Measurements from ENCODE around the gene MCOLN3.
"Not testable (repeated sequence)": the region's sequence is repeated elsewhere in the genome, so short reads cannot be mapped to it uniquely, and the experiment has no call there.

Gene MCOLN3

GRCh38 chr1:85047472-85048295, 616 bp downstream of the MCOLN3 start:
- DNase-seq: peak; percentile 65

- peak; percentile 45 for DNase-seq
These were observed 1.2 kb downstream of the MCOLN3 start for GRCh38 chr1:85047144-85047471.

DNA sequence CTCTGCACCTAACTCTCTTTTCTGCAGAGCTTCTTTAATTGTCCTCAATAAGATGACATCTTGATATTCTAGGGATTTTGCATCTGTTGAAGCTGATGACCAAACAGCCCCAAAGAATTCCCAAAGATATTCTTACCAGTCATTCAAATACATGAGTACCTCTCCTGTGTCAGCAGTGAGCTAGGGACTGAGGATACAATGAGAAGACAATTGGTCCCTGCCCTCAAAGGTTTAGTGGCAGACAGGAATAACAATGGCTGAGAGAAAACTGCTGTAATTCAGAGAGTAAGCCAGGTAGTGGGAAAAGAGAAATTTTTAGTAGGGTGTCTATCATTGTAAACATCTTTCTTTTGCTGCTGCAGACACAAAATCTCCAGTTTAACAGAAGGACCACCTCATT, 5.9 kb downstream of the MCOLN3 start:
- no peak for DNase-seq

GRCh38 chr1:85041793-85042192, 6.5 kb downstream of the MCOLN3 start:
- no peak for DNase-seq

DNA sequence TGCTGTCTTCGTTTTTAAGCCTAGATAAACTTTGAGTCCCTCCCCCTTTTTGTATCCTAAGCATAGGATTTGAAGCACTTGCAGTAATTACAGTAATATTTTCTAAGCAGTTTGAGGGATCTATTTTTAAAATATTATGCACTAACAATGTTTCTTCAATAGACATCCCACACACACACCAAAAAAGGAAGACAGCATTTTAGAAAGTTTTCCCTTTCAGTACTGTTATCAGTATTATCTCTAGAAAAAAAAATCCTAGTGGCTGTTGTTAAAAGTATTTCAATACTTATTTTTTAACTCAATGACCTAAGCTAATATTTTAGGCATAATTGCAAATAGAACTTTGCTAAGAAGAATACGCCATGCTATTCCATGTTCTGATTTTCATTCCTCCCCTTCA, 15.1 kb downstream of the MCOLN3 start:
- DNase-seq: no peak

DNA sequence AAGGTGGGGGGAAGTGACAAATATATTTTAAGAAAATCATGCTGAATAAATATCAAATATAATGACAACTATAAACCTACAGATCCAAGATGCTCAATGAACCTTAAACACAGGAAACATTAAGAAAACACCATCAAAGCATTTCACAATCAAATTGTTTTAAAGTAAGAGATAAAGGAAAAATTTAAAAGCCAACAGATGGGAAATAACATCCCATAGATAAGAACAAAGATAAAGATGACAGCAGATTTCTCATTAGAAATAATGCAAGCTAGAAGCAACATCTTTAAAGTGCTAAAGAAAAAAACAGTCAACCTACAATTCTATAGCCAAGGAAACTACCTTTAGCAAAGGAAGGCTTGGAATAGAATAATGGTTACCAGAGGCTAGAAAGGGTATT, 17.8 kb downstream of the MCOLN3 start:
- DNase-seq: no peak

GRCh38 chr1:85028151-85028550, 20.1 kb downstream of the MCOLN3 start:
- no peak for DNase-seq

DNA sequence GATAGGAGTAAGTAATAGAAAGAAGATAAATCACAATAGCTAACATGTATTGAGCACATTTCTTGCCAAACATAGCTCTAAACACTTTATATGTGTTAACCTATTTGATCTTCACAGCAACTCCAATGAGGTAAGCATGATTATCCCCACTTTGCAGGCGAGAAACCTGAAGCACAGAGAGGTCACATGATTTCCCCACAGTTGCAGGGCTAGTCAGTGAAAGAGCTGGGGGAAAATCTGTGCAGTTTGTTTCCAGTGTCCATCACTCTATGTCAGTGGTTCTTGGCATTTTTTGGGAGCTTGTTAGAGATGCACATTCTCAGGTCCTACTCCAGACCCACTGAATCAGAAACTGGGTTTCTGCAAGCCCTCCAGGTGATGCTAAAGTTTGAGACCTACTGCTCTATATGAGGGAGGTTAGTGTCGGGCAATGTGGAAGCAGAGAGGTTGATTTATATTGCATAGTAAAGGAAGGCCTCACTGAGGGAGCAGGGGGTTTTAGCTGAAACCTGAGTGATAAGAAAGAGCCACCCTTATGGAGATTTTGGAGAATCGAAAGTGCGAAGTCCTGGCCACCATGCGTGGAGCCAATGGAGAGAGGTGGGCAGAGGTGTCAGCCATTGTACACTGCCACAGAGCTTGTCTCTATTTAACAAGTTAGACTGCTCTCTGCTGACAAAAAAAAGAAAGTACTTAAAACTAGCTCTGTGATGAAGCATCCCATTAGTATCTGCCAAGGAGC, 20.9 kb downstream of the MCOLN3 start:
- DNase-seq: peak; percentile 29

- DNase-seq: no peak
These were observed 22.4 kb downstream of the MCOLN3 start for GRCh38 chr1:85025940-85026339.

DNA sequence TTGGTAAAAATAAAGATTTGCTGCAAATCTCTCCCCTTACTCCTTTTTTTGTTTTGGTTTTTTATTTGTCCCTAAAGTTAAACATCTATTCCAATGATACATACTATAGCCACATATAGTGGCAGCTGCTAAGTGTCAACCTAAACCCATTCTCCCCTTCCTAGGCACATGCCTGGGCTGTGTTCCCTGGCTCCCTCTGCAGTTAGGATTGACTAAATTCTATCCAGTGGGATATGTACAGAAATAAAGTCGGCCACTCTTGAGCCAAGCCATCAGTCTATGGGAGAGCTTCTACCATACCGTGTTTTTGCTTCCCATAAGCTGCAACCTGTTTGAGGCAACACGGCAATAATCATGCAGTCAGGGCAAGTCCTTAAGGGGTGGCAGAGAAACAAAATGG, 23.6 kb downstream of the MCOLN3 start:
- DNase-seq: no peak

DNA sequence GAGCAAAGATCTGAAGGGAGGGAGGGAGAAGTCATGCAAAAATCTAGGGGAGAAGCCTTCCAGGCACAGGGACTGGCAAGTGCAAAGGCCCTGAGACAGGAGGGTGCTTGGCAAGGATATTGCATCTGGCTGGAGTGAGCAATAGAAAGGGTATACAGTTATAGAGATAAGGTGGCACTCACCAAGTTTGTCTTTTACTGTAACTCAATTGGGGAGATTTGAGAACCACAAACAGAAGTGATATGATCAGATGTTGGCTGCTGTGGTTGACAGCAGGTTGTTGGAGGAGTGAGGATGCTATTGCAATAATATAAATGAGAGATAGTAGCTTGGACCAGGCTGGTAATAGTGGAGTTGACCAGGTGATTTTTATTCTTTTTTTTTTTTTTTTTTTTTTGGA, 25.6 kb downstream of the MCOLN3 start:
- DNase-seq: no peak

- no peak for DNase-seq
These were observed 28.3 kb downstream of the MCOLN3 start for GRCh38 chr1:85019994-85020393.

DNA sequence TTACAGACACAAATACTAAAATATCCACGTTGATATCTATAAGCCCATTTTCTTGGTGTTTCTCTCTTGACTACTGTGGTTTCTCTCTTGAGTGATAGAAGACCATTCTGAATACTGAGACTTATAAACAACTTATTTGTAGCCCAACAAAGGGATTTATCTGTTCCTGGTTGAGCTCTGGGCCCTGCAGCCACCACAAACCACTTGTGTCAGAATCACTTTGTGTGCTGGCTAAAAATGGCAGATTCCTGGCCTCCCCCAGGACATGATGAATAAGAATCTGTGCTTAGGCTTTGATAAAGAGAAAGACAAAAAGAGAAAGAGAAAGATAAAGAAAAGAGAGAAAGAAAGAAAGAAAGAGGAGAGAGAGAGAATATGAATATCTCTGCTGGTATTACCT, 32.5 kb downstream of the MCOLN3 start:
- no peak for DNase-seq

DNA sequence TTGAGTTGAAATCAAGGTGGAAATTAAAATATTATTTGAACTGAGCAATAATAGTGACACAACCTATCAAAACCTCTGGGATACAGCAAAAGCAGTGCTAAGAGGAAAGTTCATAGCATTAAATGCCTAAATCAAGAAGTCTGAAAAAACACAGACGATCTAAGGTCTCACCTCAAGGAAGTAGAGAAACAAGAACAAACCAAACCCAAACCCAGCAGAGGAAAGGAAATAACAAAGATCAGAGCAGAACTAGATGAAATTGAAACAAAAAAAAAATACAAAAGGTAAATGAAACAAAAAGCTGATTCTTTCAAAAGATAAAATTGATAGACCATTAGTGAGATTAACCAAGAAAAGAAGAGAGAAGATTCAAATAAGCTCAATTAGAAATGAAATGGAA, 42.7 kb downstream of the MCOLN3 start:
- DNase-seq: not testable (repeated sequence)

DNA sequence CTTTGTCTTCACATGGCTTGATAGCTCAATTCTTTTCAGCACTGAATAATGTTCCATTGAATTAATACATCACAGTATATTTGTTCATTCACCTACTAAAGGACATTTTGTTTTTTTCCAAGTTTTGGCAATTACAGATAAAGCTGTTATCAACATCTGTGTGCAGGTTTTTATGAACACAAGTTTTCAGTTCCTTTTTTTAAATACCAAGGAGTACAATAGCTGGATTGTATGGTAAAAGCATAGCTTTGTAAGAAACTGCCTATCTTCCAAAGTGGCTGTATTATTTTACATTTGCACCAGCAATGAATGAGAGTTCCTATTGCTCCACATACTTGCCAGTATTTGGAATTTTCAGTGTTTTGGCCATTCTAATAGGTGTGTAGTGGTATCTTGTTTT, 46.6 kb downstream of the MCOLN3 start:
- DNase-seq: no peak

DNA sequence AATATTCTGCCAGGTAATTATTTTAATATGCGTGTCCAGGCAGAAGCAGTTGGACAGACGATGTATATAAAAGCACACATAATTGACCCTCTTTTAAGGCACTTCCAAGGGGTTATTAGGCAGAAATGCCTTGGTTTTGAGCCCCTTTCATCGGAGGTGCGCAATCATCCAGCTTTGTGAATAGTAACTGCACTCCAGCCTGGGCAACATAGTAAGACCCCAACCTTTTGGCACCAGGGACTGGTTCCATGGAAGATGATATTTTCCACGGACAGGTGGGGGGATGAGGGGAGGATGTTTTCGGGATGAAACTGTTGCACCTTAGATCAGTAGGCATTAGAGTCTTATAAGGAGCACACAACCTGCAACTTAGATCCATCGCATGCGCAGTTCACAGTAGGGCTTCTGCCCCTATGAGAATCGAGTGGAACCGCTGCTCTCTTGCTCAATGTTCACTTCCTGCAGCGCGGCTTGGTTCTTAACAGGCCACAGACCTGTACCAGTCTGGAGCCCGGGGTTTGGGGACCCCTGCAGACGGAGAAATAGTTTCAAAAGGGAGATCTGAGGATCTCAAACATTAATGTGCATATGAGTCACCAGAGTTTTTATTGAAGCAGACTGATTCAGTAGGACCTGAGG, 49.5 kb downstream of the MCOLN3 start:
- no peak for DNase-seq

DNA sequence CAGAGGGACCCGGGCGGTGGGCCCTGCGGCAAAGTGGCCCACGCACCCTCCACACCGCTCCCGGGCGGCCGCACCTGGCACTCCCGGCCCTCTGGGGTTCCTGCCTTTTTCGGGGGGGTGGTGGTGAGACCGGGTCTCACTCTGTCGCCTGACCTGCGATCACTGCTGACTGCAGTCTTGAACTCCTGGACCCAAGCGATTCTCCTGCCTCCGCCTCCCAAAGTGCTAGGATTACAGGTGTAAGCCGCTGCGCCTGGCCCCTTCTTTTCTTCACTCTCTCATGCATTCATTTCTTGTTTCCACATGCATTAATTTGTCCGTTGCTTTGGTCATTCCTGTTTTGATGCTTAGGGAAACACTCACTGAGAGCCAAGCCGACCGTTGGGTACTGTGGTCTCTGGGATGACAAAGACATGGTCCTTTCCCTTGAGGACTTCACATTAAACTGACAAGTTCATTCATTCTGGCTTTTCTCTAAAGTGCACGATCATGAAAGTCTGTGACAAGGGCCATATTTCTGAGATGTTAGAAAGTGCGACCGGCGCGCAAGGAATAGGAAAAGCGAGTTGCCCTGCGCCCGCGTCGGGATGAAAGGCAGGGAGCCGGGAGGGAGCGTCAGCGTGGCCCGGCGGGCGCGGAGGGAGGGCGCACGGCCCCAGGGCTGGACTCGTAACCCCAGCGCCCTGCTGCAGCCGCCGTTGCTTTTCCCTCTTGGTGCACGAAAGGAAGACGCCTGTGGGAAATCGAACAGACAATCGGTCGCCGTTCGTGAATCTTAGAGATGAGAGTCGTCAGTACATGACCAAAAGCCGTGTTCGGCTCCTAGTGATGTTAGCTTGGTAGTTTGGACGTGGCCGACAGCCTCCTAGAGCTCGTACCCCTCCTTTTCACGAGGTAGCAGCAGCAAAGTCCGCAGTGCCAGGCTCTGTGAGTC, 50.4 kb downstream of the MCOLN3 start:
- DNase-seq: peak; percentile 73

DNA sequence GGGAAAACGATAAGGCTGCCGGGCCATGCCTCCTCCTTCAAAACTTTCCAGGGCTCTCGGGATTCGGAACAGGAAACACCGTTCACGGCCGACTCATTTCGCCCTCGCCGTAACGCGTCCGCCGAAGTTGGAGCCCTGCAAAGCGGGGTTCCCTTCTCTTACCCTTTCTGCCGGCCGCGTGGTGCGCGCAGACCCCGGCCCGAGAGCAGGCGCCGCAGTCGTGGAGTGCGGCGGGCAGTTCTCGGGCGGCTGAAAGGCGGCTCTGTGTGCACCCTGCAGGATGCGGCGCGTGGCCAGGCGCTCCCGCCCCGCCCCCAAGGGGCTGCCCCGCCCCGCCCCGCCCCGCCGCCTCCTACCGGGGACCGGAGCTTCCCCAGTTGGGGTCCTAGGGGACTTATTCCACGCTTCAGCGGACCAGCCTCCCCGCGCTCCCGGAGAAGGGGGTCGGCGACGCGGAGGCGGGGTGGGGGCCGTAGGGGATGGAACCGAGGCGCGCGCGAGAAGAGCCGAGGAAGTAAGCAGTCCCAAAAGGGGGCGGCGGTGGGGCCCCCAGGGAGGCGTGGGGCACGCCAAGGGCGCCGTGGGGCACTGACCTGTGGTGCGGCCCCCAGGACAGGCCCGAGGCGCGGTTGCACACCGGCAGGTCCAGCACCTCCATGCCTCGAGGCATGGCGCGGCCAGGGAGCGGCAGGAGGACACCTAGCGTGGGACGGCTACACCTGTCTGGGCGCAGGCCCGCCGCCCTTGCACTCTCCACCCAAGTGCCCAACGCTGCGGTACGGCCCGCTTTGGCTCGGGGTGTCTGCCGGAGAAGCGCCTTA, 51.2 kb downstream of the MCOLN3 start, which contains the start of gene MCOLN2:
Gene MCOLN2, minus strand, starts transcription at position 268 of the 821 bp plus-strand sequence. Its CDS starts 241 bp downstream, at position 27.
- peak; percentile 81 for DNase-seq

GRCh38 chr1:84995484-84996334, 52.6 kb downstream of the MCOLN3 start:
- DNase-seq: no peak

DNA sequence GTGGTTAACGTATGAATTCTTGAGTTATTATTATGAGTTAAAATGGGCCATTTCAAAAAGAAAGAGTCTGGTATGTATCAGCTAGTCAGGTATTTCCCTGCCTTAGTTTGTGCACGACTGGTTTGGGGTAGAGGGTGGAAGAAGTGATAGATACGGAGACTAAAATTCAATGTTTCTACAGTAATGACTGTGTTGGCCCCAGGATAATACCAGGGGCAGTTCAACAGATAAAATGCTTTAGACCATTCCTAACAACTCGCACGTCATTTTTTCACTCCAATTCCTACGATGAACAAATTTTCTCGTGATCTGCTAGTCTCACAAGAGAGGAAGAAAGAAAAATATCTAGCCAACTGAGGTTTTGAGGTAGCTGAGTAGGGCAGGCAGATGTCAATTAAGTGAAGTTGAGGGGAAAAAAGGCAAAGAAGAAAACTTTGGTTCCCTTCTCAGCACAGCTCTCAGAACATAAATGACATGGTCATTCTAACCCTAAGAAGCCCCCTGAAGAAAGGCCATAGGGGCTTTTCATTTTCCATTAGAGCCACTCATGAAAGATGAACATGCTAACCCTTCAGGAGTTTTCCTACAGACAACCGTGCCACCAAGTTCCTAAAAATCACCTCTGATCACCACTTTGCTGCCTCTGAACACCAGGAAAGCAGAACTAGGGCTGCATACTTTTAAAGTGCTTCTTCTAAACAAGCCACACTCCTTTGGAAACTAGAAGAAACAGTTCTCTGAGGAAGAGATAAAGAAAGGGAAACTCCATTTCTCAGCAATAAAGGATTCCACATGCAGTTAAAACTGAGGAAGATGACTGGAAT, 57.0 kb downstream of the MCOLN3 start:
- no peak for DNase-seq
